Naive thymus-derived CD4-positive, alpha-beta T cell (primary cell): ENCODE measurements around the gene GOLGB1. TPM values are rescaled to one million over a fixed set of nuclear protein-coding genes. Genes with fewer than 3 reads are reported as not detected.
"Not testable (repeated sequence)": the region's sequence is repeated elsewhere in the genome, so short reads cannot be mapped to it uniquely, and the experiment has no call there.

ENCODE experiments used
- ATAC-seq: fragments of 150-1000 bp; cut with Tn5 transposase; 2 replicates; pipeline ENCODE4 v1.10.0; 2021; ENCODE audit warnings: mild to moderate bottlenecking, moderate library complexity
- CTCF ChIA-PET: fragments of 350-600 bp; sonication (Branson Sonifier 250); formaldehyde crosslinking; loops from one replicate; lab custom pipeline; 2021; ENCODE audit warnings: antibody characterized with exemption; lab: Charles Lee
- POLR2A ChIA-PET: fragments of 350-600 bp; sonication (Branson Sonifier 250); formaldehyde crosslinking; loops from one replicate; lab custom pipeline; 2021; ENCODE audit warnings: antibody characterized with exemption, inconsistent platforms; lab: Charles Lee
- DNase-seq, 9 donors: peaks; one replicate each; pipeline versions ENCODE4 v3.0.0 to v3.0.0-alpha.2; 2020 to 2022; ENCODE audit warnings: mixed read lengths in 1 of 9
- H3K27ac ChIP-seq: one replicate; pipeline ENCODE4 v1.7.0; 2013; ENCODE audit warnings: mild to moderate bottlenecking, low read depth, low read length, moderate library complexity
- H3K27me3 ChIP-seq, 2 donors: one replicate each; pipeline ENCODE4 v1.7.0; 2013; ENCODE audit warnings: low read length in 2 of 2, mild to moderate bottlenecking in 2 of 2, moderate library complexity in 2 of 2; ENCODE audit not compliant: control insufficient read depth in 2 of 2, insufficient read depth in 2 of 2
- H3K36me3 ChIP-seq, 3 experiments: 1 replicate in 2 of 3; 2 replicates in 1 of 3; pipeline ENCODE4 v1.7.0; 2013; ENCODE audit warnings: low read length in 3 of 3, mild to moderate bottlenecking in 3 of 3, moderate library complexity in 1 of 3; ENCODE audit not compliant: insufficient read depth in 3 of 3, control insufficient read depth in 2 of 3
- H3K4me1 ChIP-seq, 2 donors: one replicate each; pipeline ENCODE4 v1.7.0; 2013; ENCODE audit warnings: low read length in 2 of 2, mild to moderate bottlenecking in 2 of 2, moderate library complexity in 1 of 2; ENCODE audit not compliant: control insufficient read depth in 2 of 2, insufficient read depth in 2 of 2
- H3K4me3 ChIP-seq: 2 replicates; pipeline ENCODE4 v1.7.0; 2013; ENCODE audit warnings: mild to moderate bottlenecking, low read length
- H3K9me3 ChIP-seq, 3 experiments: 1 replicate in 2 of 3; 2 replicates in 1 of 3; pipeline ENCODE4 v1.7.0; 2013; ENCODE audit warnings: low read length in 3 of 3; ENCODE audit not compliant: control insufficient read depth in 2 of 3
- H3K27ac Mint-ChIP-seq, 9 donors: one replicate each; pipeline ENCODE4 v1.8.0; 2020 to 2022; ENCODE audit warnings: mixed read lengths in 9 of 9, mild to moderate bottlenecking in 8 of 9, moderate library complexity in 5 of 9, inconsistent platforms in 2 of 9
- H3K27me3 Mint-ChIP-seq, 5 donors: one replicate each; pipeline ENCODE4 v1.8.0; 2021 to 2022; ENCODE audit warnings: mixed read lengths in 5 of 5, mild to moderate bottlenecking in 1 of 5
- H3K36me3 Mint-ChIP-seq, 5 donors: one replicate each; pipeline ENCODE4 v1.8.0; 2020 to 2022; ENCODE audit warnings: mixed read lengths in 5 of 5, mild to moderate bottlenecking in 3 of 5, inconsistent platforms in 1 of 5
- H3K4me1 Mint-ChIP-seq, 7 donors: one replicate each; pipeline ENCODE4 v1.8.0; 2020 to 2022; ENCODE audit warnings: mixed read lengths in 7 of 7, mild to moderate bottlenecking in 3 of 7, inconsistent platforms in 1 of 7
- H3K4me3 Mint-ChIP-seq, 10 donors: one replicate each; pipeline ENCODE4 v1.8.0; 2020 to 2022; ENCODE audit warnings: mild to moderate bottlenecking in 10 of 10, mixed read lengths in 10 of 10, moderate library complexity in 6 of 10, inconsistent platforms in 2 of 10
- H3K9me3 Mint-ChIP-seq, 11 donors: one replicate each; pipeline ENCODE4 v1.8.0; 2020 to 2022; ENCODE audit warnings: mixed read lengths in 11 of 11, mild to moderate bottlenecking in 4 of 11, inconsistent platforms in 1 of 11, moderate library complexity in 1 of 11
- intact Hi-C, 2 donors: fragments of 100-400 bp; cut with micrococcal nuclease; formaldehyde crosslinking; loops; one replicate each; pipeline ENCODE4 v1.15.1; 2023
- polyA plus RNA-seq, 2 donors: library from polyadenylated mRNA; unstranded; fragments of 300-500 nt; fragmentation: Illumina TruSeq; gene quantifications; one replicate each; pipeline ENCODE4 v1.2.3, GENCODE V29; 2021
- total RNA-seq, 6 experiments: library from RNA in 5 of 6; stranded (reverse) in 5 of 6; gene quantifications; 1 replicate in 5 of 6; 2 replicates in 1 of 6; pipeline ENCODE4 v1.2.3 and lab custom pipeline; 2021 to 2026

Gene GOLGB1
- total and polyA plus RNA-seq, 7 experiments from 2014 or later = 3.4 to 49.7 (median 38.0) TPM

GRCh38 chr3:121698901-121699300, 50.6 kb downstream of the GOLGB1 start:
- Mint-ChIP-seq H3K4me1 (peaks cover 0 to 11% (median 5%) of the 10 kb centered on the region in 7 donors), H3K27me3 (no peaks in the 10 kb centered on the region), H3K27ac (no peak overlapping the region), H3K4me3 (no peak overlapping the region), H3K9me3 (no peaks in the 10 kb centered on the region), H3K36me3 (peaks cover 21 to 38% (median 36%) of the 10 kb centered on the region in 5 donors)
- Histone ChIP-seq H3K27me3 (no peaks in the 10 kb centered on the region), H3K4me3 (no peak overlapping the region), H3K36me3 (peaks cover 4 to 28% (median 4%) of the 10 kb centered on the region in 3 experiments), H3K4me1 (no peaks in the 10 kb centered on the region), H3K9me3 (no peaks in the 10 kb centered on the region), H3K27ac (no peak overlapping the region)
- no peak for ATAC-seq
- ChIA-PET POLR2A (no interaction called here), CTCF (interaction anchor here (0.6 kb wide), 1 partner anchor 1394 kb away, joined by 3 read pairs; no protein-coding TSS in a partner anchor)
- no peak for DNase-seq
- intact Hi-C loops = no loop called here

GRCh38 chr3:121698476-121698875, 51.1 kb downstream of the GOLGB1 start:
- Mint-ChIP-seq H3K27ac (no peak overlapping the region), H3K4me1 (peaks cover 0 to 11% (median 5%) of the 10 kb centered on the region in 7 donors), H3K27me3 (no peaks in the 10 kb centered on the region), H3K9me3 (no peaks in the 10 kb centered on the region), H3K4me3 (no peak overlapping the region), H3K36me3 (peaks cover 21 to 36% (median 33%) of the 10 kb centered on the region in 5 donors)
- Histone ChIP-seq H3K27ac (no peak overlapping the region), H3K27me3 (no peaks in the 10 kb centered on the region), H3K36me3 (peaks cover 4 to 28% (median 4%) of the 10 kb centered on the region in 3 experiments), H3K4me1 (no peaks in the 10 kb centered on the region), H3K9me3 (no peaks in the 10 kb centered on the region), H3K4me3 (no peak overlapping the region)
- DNase-seq (no peak), ATAC-seq (no peak)
- intact Hi-C loops = no loop called here
- ChIA-PET CTCF (interaction anchor here (0.6 kb wide), 1 partner anchor 1394 kb away, joined by 3 read pairs; no protein-coding TSS in a partner anchor), POLR2A (no interaction called here)

GRCh38 chr3:121696186-121696585, 53.4 kb downstream of the GOLGB1 start:
- peaks cover 3 to 20% (median 10%) of the 10 kb centered on the region in 7 donors for H3K4me1 Mint-ChIP-seq
- Histone ChIP-seq H3K4me3 (no peak overlapping the region), H3K9me3 (no peaks in the 10 kb centered on the region), H3K27me3 (no peaks in the 10 kb centered on the region), H3K36me3 (peaks cover 4 to 35% (median 8%) of the 10 kb centered on the region in 3 experiments), H3K4me1 (no peaks in the 10 kb centered on the region), H3K27ac (no peak overlapping the region)
- CTCF ChIA-PET = interaction anchor here (0.7 kb wide), 1 partner anchor 695 kb away, joined by 4 read pairs; no protein-coding TSS in a partner anchor
- POLR2A ChIA-PET = interaction anchor here (0.7 kb wide), 1 partner anchor 903 kb away, joined by 3 read pairs; no protein-coding TSS in a partner anchor
- H3K27ac Mint-ChIP-seq = no peak overlapping the region
- no peak overlapping the region for H3K4me3 Mint-ChIP-seq
- H3K36me3 Mint-ChIP-seq = peaks cover 26 to 37% (median 29%) of the 10 kb centered on the region in 5 donors
- DNase-seq = no peak
- no peaks in the 10 kb centered on the region for H3K27me3 Mint-ChIP-seq
- ATAC-seq = no peak
- peaks cover 0 to 5% (median 0%) of the 10 kb centered on the region in 11 donors for H3K9me3 Mint-ChIP-seq
- intact Hi-C loops = no loop called here

GRCh38 chr3:121692010-121692699, 57.4 kb downstream of the GOLGB1 start:
- DNase-seq = no peak
- Mint-ChIP-seq H3K4me3 (peak overlapping the region in 1 of 10 donors; percentile 24), H3K27ac (peak overlapping the region in 1 of 9 donors; percentile 72), H3K36me3 (peaks cover 22 to 41% (median 28%) of the 10 kb centered on the region in 5 donors), H3K9me3 (peaks cover 0 to 8% (median 0%) of the 10 kb centered on the region in 11 donors), H3K4me1 (peaks cover 0 to 19% (median 5%) of the 10 kb centered on the region in 7 donors), H3K27me3 (no peaks in the 10 kb centered on the region)
- Histone ChIP-seq H3K27ac (no peak overlapping the region), H3K4me1 (no peaks in the 10 kb centered on the region), H3K27me3 (no peaks in the 10 kb centered on the region), H3K9me3 (no peaks in the 10 kb centered on the region), H3K4me3 (no peak overlapping the region), H3K36me3 (peaks cover 0 to 23% (median 6%) of the 10 kb centered on the region in 3 experiments)
- intact Hi-C loops = no loop called here
- ChIA-PET POLR2A (no interaction called here), CTCF (interaction anchor here (0.6 to 1.1 kb wide), 2 partner anchors 9 to 136 kb away, joined by 3 read pairs; no protein-coding TSS in a partner anchor)
- ATAC-seq = no peak

GRCh38 chr3:121690777-121691405, 58.6 kb downstream of the GOLGB1 start:
- Histone ChIP-seq H3K27ac (no peak overlapping the region), H3K4me1 (no peaks in the 10 kb centered on the region), H3K9me3 (no peaks in the 10 kb centered on the region), H3K27me3 (no peaks in the 10 kb centered on the region), H3K36me3 (peaks cover 0 to 26% (median 6%) of the 10 kb centered on the region in 3 experiments), H3K4me3 (no peak overlapping the region)
- POLR2A ChIA-PET = no interaction called here
- H3K27me3 Mint-ChIP-seq = no peaks in the 10 kb centered on the region
- peaks cover 0 to 16% (median 6%) of the 10 kb centered on the region in 11 donors for H3K9me3 Mint-ChIP-seq
- DNase-seq = no peak
- H3K4me3 Mint-ChIP-seq = peak overlapping the region in 1 of 10 donors; percentile 57
- H3K4me1 Mint-ChIP-seq = peaks cover 0 to 19% (median 0%) of the 10 kb centered on the region in 7 donors
- CTCF ChIA-PET = no interaction called here
- peaks cover 29 to 53% (median 39%) of the 10 kb centered on the region in 5 donors for H3K36me3 Mint-ChIP-seq
- H3K27ac Mint-ChIP-seq = peak overlapping the region in 3 of 9 donors; percentile 16 to 72 (median 34)
- intact Hi-C loops = loop anchor here in 1 of 2 donors (2.0 kb wide), 1 partner anchor 58 kb away; the partner anchor contains the start of gene GOLGB1
- ATAC-seq = no peak

- H3K9me3 ChIP-seq, H3K4me3 ChIP-seq, H3K27me3 ChIP-seq, ATAC-seq, POLR2A ChIA-PET, H3K27ac ChIP-seq, H3K4me3 Mint-ChIP-seq, H3K27ac Mint-ChIP-seq, intact Hi-C loops, CTCF ChIA-PET, H3K27me3 Mint-ChIP-seq, H3K4me1 ChIP-seq, DNase-seq: not testable (repeated sequence)
- Mint-ChIP-seq H3K4me1 (peaks cover 0 to 19% (median 0%) of the 10 kb centered on the region in 7 donors), H3K36me3 (peaks cover 33 to 69% (median 52%) of the 10 kb centered on the region in 5 donors), H3K9me3 (peaks cover 0 to 24% (median 15%) of the 10 kb centered on the region in 11 donors)
- H3K36me3 ChIP-seq = peaks cover 0 to 31% (median 9%) of the 10 kb centered on the region in 3 experiments
Observed at GRCh38 chr3:121688747-121689146, 60.8 kb downstream of the GOLGB1 start.
